Measurements from ENCODE around the gene FDXR.

Gene FDXR

DNA sequence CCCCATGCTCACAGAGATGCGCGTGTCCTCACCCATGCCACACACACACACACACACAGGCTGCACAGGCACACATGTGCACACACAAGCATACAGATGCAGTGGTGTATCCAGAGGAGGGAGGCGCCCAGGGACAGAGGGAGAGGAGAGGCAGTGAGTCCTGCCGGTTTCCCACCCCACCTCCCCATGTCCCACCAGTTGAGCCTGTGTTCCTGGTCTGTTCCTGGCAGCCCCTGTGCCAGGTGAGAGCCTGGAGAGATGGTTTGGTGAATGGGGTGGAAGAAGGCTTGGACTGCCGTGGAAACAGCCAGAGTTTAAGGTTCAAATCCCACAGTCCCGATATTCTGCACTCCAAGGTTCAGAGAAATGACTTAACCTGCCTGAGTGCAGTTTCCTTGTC is 30.9 kb upstream of the FDXR start:
- Histone ChIP-seq H2AFZ (ENCODE audit: low read depth, low read length) (no peak overlapping the region), H2BK12ac (ENCODE audit: low read length in 2 of 2) (no peak overlapping the region), H2BK5ac (ENCODE audit: low read depth, low read length, poor library complexity, severe bottlenecking) (no peak overlapping the region), H3K4ac (ENCODE audit: low read depth in 1 of 2, low read length in 2 of 2) (no peak overlapping the region), H3K23ac (ENCODE audit: low read length in 2 of 2) (no peak overlapping the region), H4K91ac (ENCODE audit: low read length) (no peak overlapping the region), H3K9me3 (ENCODE audit: control insufficient read depth, low read length) (no peaks in the 10 kb centered on the region), H3K4me1 (ENCODE audit: control insufficient read depth, insufficient read depth, low read depth, low read length) (no peaks in the 10 kb centered on the region), H3K27ac (ENCODE audit: low read length, poor library complexity, severe bottlenecking) (no peak overlapping the region), H2BK15ac (ENCODE audit: low read depth, poor library complexity, severe bottlenecking) (no peak overlapping the region), H3K79me1 (replicated peaks; ENCODE audit: low read length, poor library complexity, severe bottlenecking) (no peaks in the 10 kb centered on the region), H3K36me3 (ENCODE audit: control insufficient read depth in 1 of 2, insufficient read depth in 2 of 2, low read depth in 1 of 2, low read length in 2 of 2) (no peaks in the 10 kb centered on the region), H3K4me2 (ENCODE audit: low read length, poor library complexity, severe bottlenecking) (no peak overlapping the region), H3K18ac (ENCODE audit: low read depth in 1 of 2, low read length in 2 of 2) (no peak overlapping the region), H3K4me3 (ENCODE audit: insufficient read depth in 1 of 2, low read depth in 1 of 2, low read length in 2 of 2) (no peak overlapping the region), H2AK5ac (ENCODE audit: low read length, severe bottlenecking) (no peak overlapping the region), H4K8ac (ENCODE audit: low read length) (no peak overlapping the region), H2BK120ac (ENCODE audit: low read depth, low read length) (no peak overlapping the region), H3K9ac (ENCODE audit: low read length) (no peak overlapping the region), H3K14ac (ENCODE audit: low read length in 2 of 2) (no peak overlapping the region), H3K27me3 (ENCODE audit: control insufficient read depth in 1 of 2, insufficient read depth in 1 of 2, low read length in 2 of 2) (peaks cover 25 to 58% of the 10 kb centered on the region in 2 experiments)
- WGBS, result 69% methylated on average over 4 of the region's 6 CpGs
- no peak for DNase-seq

DNA sequence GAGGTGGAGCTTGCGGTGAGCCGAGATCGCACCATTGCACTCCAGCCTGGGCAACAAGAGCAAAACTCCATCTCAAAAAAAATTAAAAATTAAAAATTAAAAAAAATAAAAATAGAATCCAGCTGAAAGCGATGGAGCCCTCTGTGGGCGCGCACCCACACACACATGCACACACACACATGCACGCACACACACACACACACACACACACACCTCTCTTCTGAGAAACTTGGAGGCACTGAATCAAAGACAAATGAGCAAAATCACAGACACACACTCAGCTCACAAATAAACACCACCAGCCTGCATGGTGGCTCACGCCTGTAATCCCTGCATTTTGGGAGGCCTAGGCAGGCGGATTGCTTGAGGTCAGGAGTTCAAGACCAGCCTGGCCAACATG is 30.2 kb upstream of the FDXR start:
- no peak overlapping the region for H2BK120ac ChIP-seq (ENCODE audit: low read depth, low read length)
- H2BK15ac ChIP-seq (ENCODE audit: low read depth, poor library complexity, severe bottlenecking), result no peak overlapping the region
- no peak overlapping the region for H4K8ac ChIP-seq (ENCODE audit: low read length)
- H2BK12ac ChIP-seq (ENCODE audit: low read length in 2 of 2), result no peak overlapping the region
- H3K27ac ChIP-seq (ENCODE audit: low read length, poor library complexity, severe bottlenecking), result no peak overlapping the region
- peaks cover 25 to 61% of the 10 kb centered on the region in 2 experiments for H3K27me3 ChIP-seq (ENCODE audit: control insufficient read depth in 1 of 2, insufficient read depth in 1 of 2, low read length in 2 of 2)
- no peak overlapping the region for H3K4ac ChIP-seq (ENCODE audit: low read depth in 1 of 2, low read length in 2 of 2)
- no peak for DNase-seq
- no peak overlapping the region for H3K18ac ChIP-seq (ENCODE audit: low read depth in 1 of 2, low read length in 2 of 2)
- H4K91ac ChIP-seq (ENCODE audit: low read length), result no peak overlapping the region
- H3K4me1 ChIP-seq (ENCODE audit: control insufficient read depth, insufficient read depth, low read depth, low read length), result no peaks in the 10 kb centered on the region
- no peaks in the 10 kb centered on the region for H3K79me1 ChIP-seq (replicated peaks; ENCODE audit: low read length, poor library complexity, severe bottlenecking)
- H3K9me3 ChIP-seq (ENCODE audit: control insufficient read depth, low read length), result no peaks in the 10 kb centered on the region
- WGBS, result 80% methylated on average over 6 of the region's 9 CpGs
- H3K23ac ChIP-seq (ENCODE audit: low read length in 2 of 2), result no peak overlapping the region
- H3K36me3 ChIP-seq (ENCODE audit: control insufficient read depth in 1 of 2, insufficient read depth in 2 of 2, low read depth in 1 of 2, low read length in 2 of 2), result no peaks in the 10 kb centered on the region
- no peak overlapping the region for H2BK5ac ChIP-seq (ENCODE audit: low read depth, low read length, poor library complexity, severe bottlenecking)
- H2AK5ac ChIP-seq (ENCODE audit: low read length, severe bottlenecking), result no peak overlapping the region
- H3K9ac ChIP-seq (ENCODE audit: low read length), result no peak overlapping the region
- no peak overlapping the region for H3K4me2 ChIP-seq (ENCODE audit: low read length, poor library complexity, severe bottlenecking)
- H3K4me3 ChIP-seq (ENCODE audit: insufficient read depth in 1 of 2, low read depth in 1 of 2, low read length in 2 of 2), result no peak overlapping the region
- H2AFZ ChIP-seq (ENCODE audit: low read depth, low read length), result no peak overlapping the region
- H3K14ac ChIP-seq (ENCODE audit: low read length in 2 of 2), result no peak overlapping the region

DNA sequence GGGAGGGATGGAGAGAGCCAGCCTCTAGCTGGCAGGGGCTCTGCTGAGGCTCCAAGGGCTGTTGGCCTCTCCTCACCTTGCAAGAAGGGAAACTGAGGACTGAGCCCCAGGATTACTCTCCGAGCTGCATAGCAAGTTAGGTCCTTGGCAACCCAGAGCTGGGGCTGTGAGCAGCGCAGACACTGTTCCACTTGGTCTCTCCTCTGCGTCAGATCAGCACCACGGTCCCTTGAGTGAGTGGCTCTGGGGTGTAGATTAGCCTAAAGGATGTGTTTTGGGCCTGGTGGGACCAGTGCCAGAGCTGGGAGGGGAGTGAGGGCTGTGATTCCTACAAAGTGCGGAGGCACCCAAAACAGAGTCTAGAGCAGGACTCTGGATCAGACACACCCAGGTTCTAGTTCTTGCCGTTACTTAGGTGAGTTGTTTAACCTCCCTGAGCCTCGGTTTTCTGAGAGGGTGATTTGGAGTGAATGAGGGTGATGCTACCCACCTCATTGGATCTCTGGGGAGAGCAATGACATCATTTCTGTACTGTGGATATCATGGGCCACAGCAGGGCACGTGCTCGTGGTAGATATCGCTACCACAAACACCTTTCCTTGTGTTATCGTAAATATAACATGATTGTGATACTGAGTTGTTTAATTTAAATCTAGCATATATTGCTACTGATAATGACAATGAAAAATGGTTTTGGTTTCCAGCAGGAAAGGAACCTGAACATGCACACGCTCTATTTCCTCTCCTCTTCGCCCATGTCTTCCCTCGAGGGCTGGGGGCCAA is 28.8 kb upstream of the FDXR start:
- no peak for DNase-seq
- Histone ChIP-seq H3K36me3 (ENCODE audit: control insufficient read depth in 1 of 2, insufficient read depth in 2 of 2, low read depth in 1 of 2, low read length in 2 of 2) (no peaks in the 10 kb centered on the region), H2AK5ac (ENCODE audit: low read length, severe bottlenecking) (no peak overlapping the region), H3K4me1 (ENCODE audit: control insufficient read depth, insufficient read depth, low read depth, low read length) (no peaks in the 10 kb centered on the region), H3K9ac (ENCODE audit: low read length) (no peak overlapping the region), H2BK5ac (ENCODE audit: low read depth, low read length, poor library complexity, severe bottlenecking) (no peak overlapping the region), H3K4me3 (ENCODE audit: insufficient read depth in 1 of 2, low read depth in 1 of 2, low read length in 2 of 2) (no peak overlapping the region), H2BK15ac (ENCODE audit: low read depth, poor library complexity, severe bottlenecking) (no peak overlapping the region), H3K14ac (ENCODE audit: low read length in 2 of 2) (no peak overlapping the region), H3K23ac (ENCODE audit: low read length in 2 of 2) (no peak overlapping the region), H4K91ac (ENCODE audit: low read length) (no peak overlapping the region), H4K8ac (ENCODE audit: low read length) (no peak overlapping the region), H3K18ac (ENCODE audit: low read depth in 1 of 2, low read length in 2 of 2) (no peak overlapping the region), H3K4me2 (ENCODE audit: low read length, poor library complexity, severe bottlenecking) (no peak overlapping the region), H3K27ac (ENCODE audit: low read length, poor library complexity, severe bottlenecking) (no peak overlapping the region), H3K27me3 (ENCODE audit: control insufficient read depth in 1 of 2, insufficient read depth in 1 of 2, low read length in 2 of 2) (peaks cover 27 to 73% of the 10 kb centered on the region in 2 experiments), H3K9me3 (ENCODE audit: control insufficient read depth, low read length) (no peaks in the 10 kb centered on the region), H2AFZ (ENCODE audit: low read depth, low read length) (no peak overlapping the region), H2BK120ac (ENCODE audit: low read depth, low read length) (no peak overlapping the region), H3K79me1 (replicated peaks; ENCODE audit: low read length, poor library complexity, severe bottlenecking) (no peaks in the 10 kb centered on the region), H3K4ac (ENCODE audit: low read depth in 1 of 2, low read length in 2 of 2) (no peak overlapping the region), H2BK12ac (ENCODE audit: low read length in 2 of 2) (no peak overlapping the region)
- WGBS, result 85% methylated on average over 10 of the region's 14 CpGs

DNA sequence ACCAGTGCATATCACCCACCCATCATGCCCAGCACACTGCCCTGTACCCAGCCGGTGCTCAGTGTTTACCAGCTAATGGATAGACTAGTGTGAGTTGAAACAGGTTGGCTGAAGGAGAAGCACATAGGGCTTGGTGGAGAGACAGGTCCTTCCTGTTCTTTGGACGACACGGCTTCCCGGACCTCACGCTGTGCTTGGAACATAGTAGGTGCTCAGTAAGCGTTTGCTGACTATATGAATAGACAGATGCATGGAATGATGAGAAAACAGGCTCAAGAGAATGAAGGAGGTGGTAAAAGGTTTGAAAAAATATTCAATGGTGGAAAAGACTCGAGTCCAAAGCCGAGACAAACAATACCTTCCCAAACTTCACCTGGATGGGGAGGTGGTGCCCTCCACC is 27.4 kb upstream of the FDXR start:
- Histone ChIP-seq H3K27ac (ENCODE audit: low read length, poor library complexity, severe bottlenecking) (no peak overlapping the region), H2BK12ac (ENCODE audit: low read length in 2 of 2) (no peak overlapping the region), H3K9ac (ENCODE audit: low read length) (no peak overlapping the region), H2BK5ac (ENCODE audit: low read depth, low read length, poor library complexity, severe bottlenecking) (no peak overlapping the region), H2AFZ (ENCODE audit: low read depth, low read length) (no peak overlapping the region), H3K36me3 (ENCODE audit: control insufficient read depth in 1 of 2, insufficient read depth in 2 of 2, low read depth in 1 of 2, low read length in 2 of 2) (no peaks in the 10 kb centered on the region), H3K4me2 (ENCODE audit: low read length, poor library complexity, severe bottlenecking) (no peak overlapping the region), H3K4me1 (ENCODE audit: control insufficient read depth, insufficient read depth, low read depth, low read length) (no peaks in the 10 kb centered on the region), H4K8ac (ENCODE audit: low read length) (no peak overlapping the region), H4K91ac (ENCODE audit: low read length) (no peak overlapping the region), H2AK5ac (ENCODE audit: low read length, severe bottlenecking) (no peak overlapping the region), H3K18ac (ENCODE audit: low read depth in 1 of 2, low read length in 2 of 2) (no peak overlapping the region), H3K4me3 (ENCODE audit: insufficient read depth in 1 of 2, low read depth in 1 of 2, low read length in 2 of 2) (no peak overlapping the region), H2BK15ac (ENCODE audit: low read depth, poor library complexity, severe bottlenecking) (no peak overlapping the region), H3K23ac (ENCODE audit: low read length in 2 of 2) (no peak overlapping the region), H3K14ac (ENCODE audit: low read length in 2 of 2) (no peak overlapping the region), H3K27me3 (ENCODE audit: control insufficient read depth in 1 of 2, insufficient read depth in 1 of 2, low read length in 2 of 2) (peaks cover 35 to 80% of the 10 kb centered on the region in 2 experiments), H3K4ac (ENCODE audit: low read depth in 1 of 2, low read length in 2 of 2) (no peak overlapping the region), H3K79me1 (replicated peaks; ENCODE audit: low read length, poor library complexity, severe bottlenecking) (no peaks in the 10 kb centered on the region), H2BK120ac (ENCODE audit: low read depth, low read length) (no peak overlapping the region), H3K9me3 (ENCODE audit: control insufficient read depth, low read length) (no peaks in the 10 kb centered on the region)
- no peak for DNase-seq
- 91% methylated on average over 8 of the region's 8 CpGs for WGBS
